ENCODE data around the gene TMEM182.

DNA sequence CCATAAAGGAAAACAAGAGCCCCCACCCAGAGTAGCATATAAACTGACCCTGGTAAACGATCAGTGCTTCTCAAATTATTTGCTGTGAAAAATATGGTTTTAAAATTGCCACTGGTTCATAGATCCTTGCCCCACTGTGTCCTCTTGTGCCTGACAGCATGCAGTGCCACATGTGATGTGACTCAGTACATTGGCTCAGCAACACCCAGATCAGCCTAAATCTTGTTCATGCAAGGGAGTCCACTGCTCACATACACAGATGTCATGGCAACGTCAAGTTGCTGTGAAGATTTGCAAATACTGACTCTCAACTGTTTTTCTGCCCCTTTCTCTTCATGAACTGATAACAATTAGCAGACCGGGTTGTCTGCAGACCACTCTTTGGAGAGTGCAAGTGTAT is 91.0 kb downstream of the TMEM182 start:
- TF ChIP-seq CTCF (IDR thresholded peaks at IDR 0.05) (no peak), POLR2A (IDR thresholded peaks at IDR 0.05) (no peak)
